ENCODE results near the gene TRAF3IP3. TPM values are rescaled to one million over a fixed set of nuclear protein-coding genes. Genes with fewer than 3 reads are reported as not detected.
A peak's percentile ranks its signal among the peaks of the same experiment; 100 is the strongest.

The TRAF3IP3 gene
- total and polyA plus RNA-seq, 2 donors (not counting 1 experiment from before 2014, with no cell fraction given), result 262 to 344 TPM

- H3K27ac ChIP-seq (ENCODE audit: low read length in 2 of 2), result peak overlapping the region in 1 of 2 donors; percentile 77
- 67% methylated on average over 5 of the region's 6 CpGs for WGBS (ENCODE audit: insufficient coverage)
- H3K9ac ChIP-seq (ENCODE audit: low read length), result no peak overlapping the region
- CTCF ChIA-PET, result interaction anchor here (1.1 to 1.9 kb wide), 4 partner anchors 10 to 56 kb away, joined by 3 to 10 read pairs (median 4); partner anchors contain the start of gene UTP25
- peaks cover 24% of the 10 kb centered on the region for H4K20me1 ChIP-seq (ENCODE audit: control insufficient read depth, insufficient read depth, low read length, poor library complexity, severe bottlenecking)
- H3K27ac Mint-ChIP-seq, result no peak overlapping the region
- no peak overlapping the region for H3K4me3 ChIP-seq (ENCODE audit: control extremely low read depth in 1 of 5, extremely low read depth in 1 of 5, insufficient read depth in 1 of 5, low read depth in 2 of 5, low read length in 4 of 5)
- peak overlapping the region; percentile 26 for H3K4me2 ChIP-seq (replicated peaks; ENCODE audit: low read depth, low read length, poor library complexity, severe bottlenecking)
- H3K27me3 Mint-ChIP-seq, result no peaks in the 10 kb centered on the region
- H3K4me1 Mint-ChIP-seq, result peaks cover 19% of the 10 kb centered on the region
- H3K9me3 Mint-ChIP-seq (ENCODE audit: insufficient read depth), result no peaks in the 10 kb centered on the region
- no peak for DNase-seq
- intact Hi-C loops (cut with micrococcal nuclease), result no loop called here
- H3K27me3 ChIP-seq (replicated peaks in 1 of 4; ENCODE audit: control extremely low read depth in 1 of 4, control insufficient read depth in 3 of 4, insufficient read depth in 4 of 4, low read length in 3 of 4), result no peaks in the 10 kb centered on the region
- POLR2A ChIA-PET, result interaction anchor here (0.7 kb wide), 1 partner anchor 29 kb away, joined by 3 read pairs; no protein-coding TSS in a partner anchor
- H3K4me1 ChIP-seq (ENCODE audit: control insufficient read depth in 2 of 2, insufficient read depth in 2 of 2, low read length in 2 of 2), result peaks cover 71 to 88% of the 10 kb centered on the region in 2 donors
- no peak for ATAC-seq (ENCODE audit: low read depth)
- TF ChIP-seq, protein P1, sequence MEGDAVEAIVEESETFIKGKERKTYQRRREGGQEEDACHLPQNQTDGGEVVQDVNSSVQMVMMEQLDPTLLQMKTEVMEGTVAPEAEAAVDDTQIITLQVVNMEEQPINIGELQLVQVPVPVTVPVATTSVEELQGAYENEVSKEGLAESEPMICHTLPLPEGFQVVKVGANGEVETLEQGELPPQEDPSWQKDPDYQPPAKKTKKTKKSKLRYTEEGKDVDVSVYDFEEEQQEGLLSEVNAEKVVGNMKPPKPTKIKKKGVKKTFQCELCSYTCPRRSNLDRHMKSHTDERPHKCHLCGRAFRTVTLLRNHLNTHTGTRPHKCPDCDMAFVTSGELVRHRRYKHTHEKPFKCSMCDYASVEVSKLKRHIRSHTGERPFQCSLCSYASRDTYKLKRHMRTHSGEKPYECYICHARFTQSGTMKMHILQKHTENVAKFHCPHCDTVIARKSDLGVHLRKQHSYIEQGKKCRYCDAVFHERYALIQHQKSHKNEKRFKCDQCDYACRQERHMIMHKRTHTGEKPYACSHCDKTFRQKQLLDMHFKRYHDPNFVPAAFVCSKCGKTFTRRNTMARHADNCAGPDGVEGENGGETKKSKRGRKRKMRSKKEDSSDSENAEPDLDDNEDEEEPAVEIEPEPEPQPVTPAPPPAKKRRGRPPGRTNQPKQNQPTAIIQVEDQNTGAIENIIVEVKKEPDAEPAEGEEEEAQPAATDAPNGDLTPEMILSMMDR (IDR thresholded peaks at IDR 0.05), result no peak
- TF ChIP-seq EZH2 (IDR thresholded peaks at IDR 0.05; ENCODE audit: borderline replicate concordance, insufficient read depth, low read depth, low read length, poor library complexity, severe bottlenecking), result no peak
- H3K4me3 Mint-ChIP-seq, result no peak overlapping the region
- H3K9me3 ChIP-seq (ENCODE audit: control extremely low read depth in 1 of 3, control insufficient read depth in 2 of 3, insufficient read depth in 1 of 3, low read length in 2 of 3), result no peaks in the 10 kb centered on the region
- peaks cover 60% of the 10 kb centered on the region for H3K79me2 ChIP-seq (ENCODE audit: control insufficient read depth, insufficient read depth, low read length)
- peaks cover 3 to 56% of the 10 kb centered on the region in 2 experiments for H3K36me3 ChIP-seq (replicated peaks in 1 of 2; ENCODE audit: control extremely low read depth in 1 of 2, control insufficient read depth in 1 of 2, extremely low read depth in 1 of 2, insufficient read depth in 2 of 2, low read length in 1 of 2)
- no peak overlapping the region for H2AFZ ChIP-seq (ENCODE audit: insufficient read depth, low read depth, low read length, poor library complexity, severe bottlenecking)
These were observed 16.3 kb downstream of the TRAF3IP3 start for GRCh38 chr1:209772126-209772525.

DNA sequence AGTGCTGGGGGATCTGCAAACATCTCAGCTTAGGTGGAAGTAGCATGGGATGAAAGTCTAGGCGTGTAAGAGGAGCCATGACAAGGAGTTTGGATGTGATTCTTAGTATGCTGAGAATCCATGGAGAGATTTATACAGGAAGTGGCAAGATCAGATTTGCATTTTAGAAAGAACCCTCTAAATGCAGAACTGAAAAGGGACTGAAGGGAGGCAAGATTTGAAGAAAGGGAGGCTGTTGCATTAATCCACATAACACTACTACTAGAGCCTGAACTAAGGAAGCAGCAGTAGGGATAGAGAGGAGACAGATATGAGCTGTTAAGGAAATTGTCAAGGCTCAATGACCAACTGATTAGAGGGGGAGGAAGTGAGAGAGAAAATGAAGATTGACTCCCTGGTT lies 18.7 kb downstream of the TRAF3IP3 start:
- peak overlapping the region; percentile 63 for H3K4me2 ChIP-seq (replicated peaks; ENCODE audit: low read depth, low read length, poor library complexity, severe bottlenecking)
- H2AFZ ChIP-seq (ENCODE audit: insufficient read depth, low read depth, low read length, poor library complexity, severe bottlenecking), result no peak overlapping the region
- intact Hi-C loops (cut with micrococcal nuclease), result loop anchor here (1.0 to 2.0 kb wide), 2 partner anchors 10 to 18 kb away; partner anchors contain the start of genes C1orf74 and TRAF3IP3
- H3K4me1 Mint-ChIP-seq, result peaks cover 3% of the 10 kb centered on the region
- no peaks in the 10 kb centered on the region for H3K9me3 Mint-ChIP-seq (ENCODE audit: insufficient read depth)
- TF ChIP-seq EZH2 (IDR thresholded peaks at IDR 0.05; ENCODE audit: borderline replicate concordance, insufficient read depth, low read depth, low read length, poor library complexity, severe bottlenecking), result no peak
- TF ChIP-seq, protein P1 (IDR thresholded peaks at IDR 0.05), result no peak
- ChIA-PET CTCF (interaction anchor here (1.0 to 3.7 kb wide), 7 partner anchors 8 to 52 kb away, joined by 3 to 28 read pairs (median 5); partner anchors contain the start of gene TRAF3IP3), POLR2A (interaction anchor here (2.0 to 3.1 kb wide), 2 partner anchors 9 to 18 kb away, joined by 5 to 12 read pairs; partner anchors contain the start of genes C1orf74 and TRAF3IP3)
- H3K4me3 Mint-ChIP-seq, result peak overlapping the region; percentile 81
- DNase-seq (peak; percentile 51), ATAC-seq (ENCODE audit: low read depth) (peak; percentile 60)
- peaks cover 59 to 67% of the 10 kb centered on the region in 2 donors for H3K4me1 ChIP-seq (ENCODE audit: control insufficient read depth in 2 of 2, insufficient read depth in 2 of 2, low read length in 2 of 2)
- 50% methylated on average over 1 of the region's 1 CpG for WGBS (ENCODE audit: insufficient coverage)
- no peak overlapping the region for H3K27ac Mint-ChIP-seq
- no peaks in the 10 kb centered on the region for H3K27me3 ChIP-seq (replicated peaks in 1 of 4; ENCODE audit: control extremely low read depth in 1 of 4, control insufficient read depth in 3 of 4, insufficient read depth in 4 of 4, low read length in 3 of 4)
- peaks cover 8 to 77% of the 10 kb centered on the region in 2 experiments for H3K36me3 ChIP-seq (replicated peaks in 1 of 2; ENCODE audit: control extremely low read depth in 1 of 2, control insufficient read depth in 1 of 2, extremely low read depth in 1 of 2, insufficient read depth in 2 of 2, low read length in 1 of 2)
- H3K27ac ChIP-seq (ENCODE audit: low read length in 2 of 2), result peak overlapping the region; percentile 42 to 77
- peak overlapping the region; percentile 21 for H3K9ac ChIP-seq (ENCODE audit: low read length)
- peak overlapping the region in 3 of 5 experiments; percentile 13 to 29 (median 16) for H3K4me3 ChIP-seq (ENCODE audit: control extremely low read depth in 1 of 5, extremely low read depth in 1 of 5, insufficient read depth in 1 of 5, low read depth in 2 of 5, low read length in 4 of 5)
- no peaks in the 10 kb centered on the region for H3K9me3 ChIP-seq (ENCODE audit: control extremely low read depth in 1 of 3, control insufficient read depth in 2 of 3, insufficient read depth in 1 of 3, low read length in 2 of 3)
- H4K20me1 ChIP-seq (ENCODE audit: control insufficient read depth, insufficient read depth, low read length, poor library complexity, severe bottlenecking), result peaks cover 28% of the 10 kb centered on the region
- H3K27me3 Mint-ChIP-seq, result no peaks in the 10 kb centered on the region
- peaks cover 40% of the 10 kb centered on the region for H3K79me2 ChIP-seq (ENCODE audit: control insufficient read depth, insufficient read depth, low read length)
